K562 (cell line): ENCODE data around the gene GPX5. TPM values are rescaled to one million over a fixed set of nuclear protein-coding genes. Genes with fewer than 3 reads are reported as not detected.

Source experiments
- CBFB ChIP-seq: sonication (generic); formaldehyde crosslinking; IDR thresholded peaks from 2 replicates; pipeline ENCODE4 v1.4.0; 2020; ENCODE audit warnings: mild to moderate bottlenecking, missing genetic modification reagents
- CSDE1 ChIP-seq, 2 experiments: fragments of 450-650 bp; IDR thresholded peaks; 2 replicates each; pipeline ENCODE4 v1.6.1; 2016; ENCODE audit warnings: mild to moderate bottlenecking in 1 of 2
- DACH1 ChIP-seq: fragments of 450-650 bp; IDR thresholded peaks from 2 replicates; pipeline ENCODE4 v1.6.1; 2018; ENCODE audit not compliant: partially characterized antibody
- FOXP1 ChIP-seq: sonication (generic); formaldehyde crosslinking; IDR thresholded peaks from 2 replicates; pipeline ENCODE4 v1.8.0; 2022; ENCODE audit warnings: mild to moderate bottlenecking, missing genetic modification reagents
- L3MBTL2 ChIP-seq: fragments of 450-650 bp; IDR thresholded peaks from 2 replicates; pipeline ENCODE4 v1.6.1; 2016; ENCODE audit warnings: mild to moderate bottlenecking, moderate library complexity
- MNT ChIP-seq, 2 experiments: fragments of 450-650 bp; conservative IDR thresholded peaks; 2 replicates each; pipeline ENCODE4 v1.6.1; 2017; ENCODE audit warnings: mild to moderate bottlenecking in 2 of 2, moderate library complexity in 2 of 2
- NCOA4 ChIP-seq: fragments of 450-650 bp; IDR thresholded peaks from 2 replicates; pipeline ENCODE4 v1.6.1; 2018; ENCODE audit warnings: mild to moderate bottlenecking; ENCODE audit not compliant: partially characterized antibody
- RBFOX2 ChIP-seq: fragments of 200-400 bp; formaldehyde crosslinking; IDR thresholded peaks from 2 replicates; pipeline ENCODE4 v1.6.1; 2017; ENCODE audit warnings: low read depth, mild to moderate bottlenecking, low read length, moderate library complexity
- USF1 ChIP-seq: sonication (generic); formaldehyde crosslinking; IDR thresholded peaks from 2 replicates; pipeline ENCODE4 v1.9.0; 2022; ENCODE audit warnings: mild to moderate bottlenecking, missing genetic modification reagents
- ZNF445 ChIP-seq: fragments of 250-450 bp; sonication (Bioruptor Pico); IDR thresholded peaks from 2 replicates; pipeline ENCODE4 v1.4.0; 2020; ENCODE audit warnings: low read depth, mild to moderate bottlenecking, moderate library complexity
- polyA plus RNA-seq, 8 experiments: library from polyadenylated mRNA; depleted of rRNA in 4 of 8; stranded (reverse) in 5 of 8; unstranded in 3 of 8; fragments of >200 nt; fragmentation: Nextera tagmentation in 2 of 8; fragmentation: Illumina TruSeq in 1 of 8; extraction: Ambion mirVana in 2 of 8; extraction: Trizol in 1 of 8; gene quantifications; 2 replicates each; pipeline versions ENCODE4 v1.2.1 to v1.2.3, GENCODE V29; 2011 to 2014; ENCODE audit warnings: inconsistent platforms in 1 of 8, missing spikeins in 1 of 8
- total RNA-seq, 7 experiments: library from RNA; depleted of rRNA in 6 of 7; stranded (reverse); fragments of >200 nt in 6 of 7; fragmentation: Illumina TruSeq in 2 of 7; extraction: Trizol in 2 of 7; gene quantifications; 2 replicates each; pipeline versions ENCODE4 v1.2.1 to v1.2.3, GENCODE V29; 2011 to 2021; ENCODE audit warnings: low replicate concordance in 1 of 7
- TF ChIP-seq, protein P1 (sequence below), 2 experiments: fragments of 450-650 bp; IDR thresholded peaks; 2 replicates each; pipeline ENCODE4 v1.6.1; 2016; ENCODE audit warnings: mild to moderate bottlenecking in 2 of 2, borderline replicate concordance in 1 of 2, low read depth in 1 of 2, moderate library complexity in 1 of 2
- TF ChIP-seq, protein P2 (sequence below), 2 experiments: fragments of 150-350 bp in 1 of 2; IDR thresholded peaks; 2 replicates each; pipeline ENCODE4 v1.6.1; 2012 to 2016; ENCODE audit warnings: low read depth in 2 of 2, low read length in 2 of 2, mild to moderate bottlenecking in 1 of 2, moderate library complexity in 1 of 2

The GPX5 gene
- total and polyA plus RNA-seq, 9 of the 15 experiments (the other 6 are each of a cell fraction or from before 2014, with no cell fraction given) = 0.07 to 0.18 (median 0.15) TPM; not detected in 6

- TF ChIP-seq, protein P1, sequence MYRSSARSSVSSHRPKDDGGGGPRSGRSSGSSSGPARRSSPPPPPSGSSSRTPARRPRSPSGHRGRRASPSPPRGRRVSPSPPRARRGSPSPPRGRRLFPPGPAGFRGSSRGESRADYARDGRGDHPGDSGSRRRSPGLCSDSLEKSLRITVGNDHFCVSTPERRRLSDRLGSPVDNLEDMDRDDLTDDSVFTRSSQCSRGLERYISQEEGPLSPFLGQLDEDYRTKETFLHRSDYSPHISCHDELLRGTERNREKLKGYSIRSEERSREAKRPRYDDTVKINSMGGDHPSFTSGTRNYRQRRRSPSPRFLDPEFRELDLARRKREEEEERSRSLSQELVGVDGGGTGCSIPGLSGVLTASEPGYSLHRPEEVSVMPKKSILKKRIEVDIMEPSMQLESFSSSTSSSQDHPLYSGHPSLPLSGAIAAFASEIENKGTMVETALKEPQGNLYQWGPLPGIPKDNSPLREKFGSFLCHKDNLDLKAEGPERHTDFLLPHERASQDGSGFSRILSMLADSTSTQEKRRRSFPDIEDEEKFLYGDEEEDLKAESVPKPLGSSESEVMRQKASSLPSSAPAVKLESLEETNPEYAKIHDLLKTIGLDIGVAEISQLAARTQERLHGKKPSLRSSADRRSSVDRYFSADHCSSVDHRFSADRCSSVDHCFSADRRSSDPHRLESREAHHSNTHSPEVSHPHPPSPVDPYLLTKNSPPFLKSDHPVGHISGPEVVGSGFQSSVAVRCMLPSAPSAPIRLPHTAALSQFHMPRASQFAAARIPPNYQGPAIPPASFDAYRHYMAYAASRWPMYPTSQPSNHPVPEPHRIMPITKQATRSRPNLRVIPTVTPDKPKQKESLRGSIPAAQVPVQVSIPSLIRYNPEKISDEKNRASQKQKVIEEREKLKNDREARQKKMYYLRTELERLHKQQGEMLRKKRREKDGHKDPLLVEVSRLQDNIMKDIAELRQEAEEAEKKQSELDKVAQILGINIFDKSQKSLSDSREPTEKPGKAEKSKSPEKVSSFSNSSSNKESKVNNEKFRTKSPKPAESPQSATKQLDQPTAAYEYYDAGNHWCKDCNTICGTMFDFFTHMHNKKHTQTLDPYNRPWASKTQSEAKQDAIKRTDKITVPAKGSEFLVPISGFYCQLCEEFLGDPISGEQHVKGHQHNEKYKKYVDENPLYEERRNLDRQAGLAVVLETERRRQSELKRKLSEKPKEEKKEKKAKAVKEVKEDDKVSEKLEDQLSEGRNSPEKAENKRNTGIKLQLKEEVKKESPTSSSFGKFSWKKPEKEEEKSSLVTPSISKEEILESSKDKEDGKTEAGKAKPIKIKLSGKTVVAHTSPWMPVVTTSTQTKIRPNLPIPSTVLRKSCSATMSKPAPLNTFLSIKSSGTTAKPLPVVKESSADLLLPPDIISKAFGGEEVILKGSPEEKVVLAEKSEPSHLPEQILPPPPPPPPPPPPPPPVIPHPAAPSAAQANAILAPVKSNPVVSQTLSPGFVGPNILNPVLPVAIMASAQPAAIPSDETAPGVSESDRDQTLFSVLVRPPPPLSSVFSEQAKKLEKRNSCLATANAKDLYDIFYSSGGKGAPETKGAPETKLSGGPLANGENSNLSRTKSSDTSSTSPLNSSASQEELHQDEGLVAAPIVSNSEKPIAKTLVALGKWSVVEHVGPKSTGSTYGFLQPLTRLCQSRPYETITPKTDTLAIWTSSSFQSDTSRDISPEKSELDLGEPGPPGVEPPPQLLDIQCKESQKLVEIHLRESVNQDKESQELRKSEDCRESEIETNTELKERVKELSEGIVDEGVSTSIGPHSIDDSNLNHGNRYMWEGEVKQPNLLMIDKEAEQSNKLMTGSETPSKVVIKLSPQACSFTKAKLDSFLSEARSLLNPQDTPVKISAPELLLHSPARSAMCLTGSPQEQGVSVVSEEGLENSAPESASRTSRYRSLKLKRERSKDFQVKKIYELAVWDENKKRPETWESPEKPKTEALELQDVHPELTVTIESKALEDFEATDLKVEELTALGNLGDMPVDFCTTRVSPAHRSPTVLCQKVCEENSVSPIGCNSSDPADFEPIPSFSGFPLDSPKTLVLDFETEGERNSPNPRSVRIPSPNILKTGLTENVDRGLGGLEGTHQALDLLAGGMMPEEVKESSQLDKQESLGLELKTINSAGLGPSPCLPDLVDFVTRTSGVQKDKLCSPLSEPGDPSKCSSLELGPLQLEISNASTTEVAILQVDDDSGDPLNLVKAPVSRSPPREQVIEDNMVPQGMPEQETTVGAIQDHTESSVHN (IDR thresholded peaks at IDR 0.05; ENCODE audit: borderline replicate concordance in 1 of 2, low read depth in 1 of 2) = 0 out of 4 replicates have a peak, but pooled peaks of 1 of the 2 experiments have one; percentile 9
- TF ChIP-seq CSDE1 (IDR thresholded peaks at IDR 0.05) = no peak
- TF ChIP-seq DACH1 = no peak
- peak; percentile 6; the same call in 1 of the 2 replicates for TF ChIP-seq CBFB (CRISPR knock-in tag)
- no peak for TF ChIP-seq RBFOX2
- 0 out of 2 replicates have a peak, but pooled peaks have one; percentile 3 for TF ChIP-seq L3MBTL2
- TF ChIP-seq FOXP1 (CRISPR knock-in tag) = 0 out of 2 replicates have a peak, but pooled peaks have one; percentile 33
- 0 out of 4 replicates have a peak, but pooled peaks of 1 of the 2 experiments have one; percentile 17 for TF ChIP-seq MNT (conservative IDR thresholded peaks at IDR 0.05)
- no peak for TF ChIP-seq ZNF445 (CRISPR knock-in tag)
- TF ChIP-seq NCOA4 = no peak
- TF ChIP-seq, protein P2, sequence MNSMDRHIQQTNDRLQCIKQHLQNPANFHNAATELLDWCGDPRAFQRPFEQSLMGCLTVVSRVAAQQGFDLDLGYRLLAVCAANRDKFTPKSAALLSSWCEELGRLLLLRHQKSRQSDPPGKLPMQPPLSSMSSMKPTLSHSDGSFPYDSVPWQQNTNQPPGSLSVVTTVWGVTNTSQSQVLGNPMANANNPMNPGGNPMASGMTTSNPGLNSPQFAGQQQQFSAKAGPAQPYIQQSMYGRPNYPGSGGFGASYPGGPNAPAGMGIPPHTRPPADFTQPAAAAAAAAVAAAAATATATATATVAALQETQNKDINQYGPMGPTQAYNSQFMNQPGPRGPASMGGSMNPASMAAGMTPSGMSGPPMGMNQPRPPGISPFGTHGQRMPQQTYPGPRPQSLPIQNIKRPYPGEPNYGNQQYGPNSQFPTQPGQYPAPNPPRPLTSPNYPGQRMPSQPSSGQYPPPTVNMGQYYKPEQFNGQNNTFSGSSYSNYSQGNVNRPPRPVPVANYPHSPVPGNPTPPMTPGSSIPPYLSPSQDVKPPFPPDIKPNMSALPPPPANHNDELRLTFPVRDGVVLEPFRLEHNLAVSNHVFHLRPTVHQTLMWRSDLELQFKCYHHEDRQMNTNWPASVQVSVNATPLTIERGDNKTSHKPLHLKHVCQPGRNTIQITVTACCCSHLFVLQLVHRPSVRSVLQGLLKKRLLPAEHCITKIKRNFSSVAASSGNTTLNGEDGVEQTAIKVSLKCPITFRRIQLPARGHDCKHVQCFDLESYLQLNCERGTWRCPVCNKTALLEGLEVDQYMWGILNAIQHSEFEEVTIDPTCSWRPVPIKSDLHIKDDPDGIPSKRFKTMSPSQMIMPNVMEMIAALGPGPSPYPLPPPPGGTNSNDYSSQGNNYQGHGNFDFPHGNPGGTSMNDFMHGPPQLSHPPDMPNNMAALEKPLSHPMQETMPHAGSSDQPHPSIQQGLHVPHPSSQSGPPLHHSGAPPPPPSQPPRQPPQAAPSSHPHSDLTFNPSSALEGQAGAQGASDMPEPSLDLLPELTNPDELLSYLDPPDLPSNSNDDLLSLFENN (IDR thresholded peaks at IDR 0.05; ENCODE audit: low read depth in 2 of 2, low read length in 2 of 2) = no peak
- TF ChIP-seq USF1 (CRISPR knock-in tag) = no peak
Measured at GRCh38 chr6:28566527-28567252, 41.0 kb downstream of the GPX5 start (continued).
